ENCODE results near the gene C11orf91.
"Not testable (repeated sequence)": the region's sequence is repeated elsewhere in the genome, so short reads cannot be mapped to it uniquely, and the experiment has no call there.

GRCh38 chr11:33729072-33729664 is 28.5 kb upstream of the C11orf91 start:
- TF ChIP-seq CTCF (IDR thresholded peaks at IDR 0.05; ENCODE audit: borderline replicate concordance, extremely low read depth, low read length, poor library complexity, severe bottlenecking); EZH2 (IDR thresholded peaks at IDR 0.05; ENCODE audit: borderline replicate concordance, low read depth, low read length, severe bottlenecking): not testable (repeated sequence)

Data from DND-41 (cell line).